ENCODE measurements around the gene CHI3L1. TPM values are rescaled to one million over a fixed set of nuclear protein-coding genes. Genes with fewer than 3 reads are reported as not detected.

CHI3L1 gene
- total and polyA plus RNA-seq, 10 donors = 2.7 to 41.2 (median 15.5) TPM

- H3K27me3 ChIP-seq (replicated peaks in 1 of 7) = peaks cover 0 to 72% (median 3%) of the 10 kb centered on the region in 7 donors
- intact Hi-C loops (cut with DNase I; ENCODE audit: low total_unique reads) = no loop called here
- H3K4me3 ChIP-seq = no peak overlapping the region
- peaks cover 0 to 17% (median 8%) of the 10 kb centered on the region in 6 donors for H3K4me1 ChIP-seq
- DNase-seq = no peak
- H3K9me3 ChIP-seq = no peaks in the 10 kb centered on the region
- no peaks in the 10 kb centered on the region for H3K36me3 ChIP-seq
- 76 to 96% (median 84%) methylated on average over 1 of the region's 1 CpG for WGBS, 5 donors
- no peak overlapping the region for H3K27ac ChIP-seq
- TF ChIP-seq CTCF (IDR thresholded peaks at IDR 0.05 in 8 of 11, conservative IDR thresholded peaks at IDR 0.05 in 3 of 11) = no peak
- no peak for TF ChIP-seq POLR2A (IDR thresholded peaks at IDR 0.05)
- TF ChIP-seq POLR2AphosphoS5 (IDR thresholded peaks at IDR 0.05) = no peak
Measured at GRCh38 chr1:203136409-203137042, 50.0 kb downstream of the CHI3L1 start.

GRCh38 chr1:203135636-203136305 is 50.7 kb downstream of the CHI3L1 start:
- no peak for DNase-seq
- no peak overlapping the region for H3K27ac ChIP-seq
- peaks cover 0 to 18% (median 9%) of the 10 kb centered on the region in 6 donors for H3K4me1 ChIP-seq
- H3K4me3 ChIP-seq = no peak overlapping the region
- 14 to 25% (median 18%) methylated on average over 8 of the region's 8 CpGs for WGBS, 5 donors
- peaks cover 0 to 73% (median 4%) of the 10 kb centered on the region in 7 donors for H3K27me3 ChIP-seq (replicated peaks in 1 of 7)
- no peaks in the 10 kb centered on the region for H3K9me3 ChIP-seq
- intact Hi-C loops (cut with DNase I; ENCODE audit: low total_unique reads) = no loop called here
- no peaks in the 10 kb centered on the region for H3K36me3 ChIP-seq
- no peak for TF ChIP-seq POLR2AphosphoS5 (IDR thresholded peaks at IDR 0.05)

DNA sequence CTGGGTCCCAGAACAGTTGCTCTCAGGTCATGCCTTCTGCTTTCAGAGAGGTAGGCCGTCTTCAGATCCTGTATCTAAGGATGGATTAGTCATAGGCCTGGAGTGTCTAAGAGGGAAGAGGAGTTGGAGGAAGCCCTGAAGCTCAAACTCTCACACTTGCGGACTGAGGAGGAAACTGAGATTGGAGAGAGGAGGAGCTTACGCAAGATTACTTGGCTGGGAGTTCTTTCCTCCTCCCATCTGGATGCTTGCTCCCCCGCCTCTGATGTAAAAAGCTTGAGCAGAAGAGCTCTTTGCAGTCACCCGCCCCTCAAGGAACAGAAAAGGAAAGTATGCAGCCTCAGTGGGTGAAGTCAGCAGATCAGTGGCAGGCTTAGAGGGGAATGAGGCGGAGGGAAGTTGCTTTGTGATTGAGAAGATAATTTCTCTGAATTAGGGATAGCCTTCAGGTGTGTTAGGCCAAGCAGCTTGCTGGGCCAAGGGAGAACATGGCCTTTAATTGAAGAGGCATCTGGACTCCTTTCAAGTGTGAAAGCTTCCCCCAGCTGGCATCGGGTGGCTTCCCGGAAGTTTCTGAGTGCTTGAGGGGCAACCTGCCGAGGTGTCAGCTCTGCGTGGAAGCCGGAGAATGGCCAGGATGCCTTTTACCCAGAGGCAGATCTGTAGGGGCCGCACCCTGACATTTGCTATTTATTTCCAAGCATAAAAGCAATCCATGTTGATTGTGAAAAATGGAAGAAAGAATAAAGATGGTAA is 52.4 kb downstream of the CHI3L1 start:
- no peak overlapping the region for H3K4me3 ChIP-seq
- intact Hi-C loops (cut with DNase I; ENCODE audit: low total_unique reads) = no loop called here
- peaks cover 3 to 34% (median 16%) of the 10 kb centered on the region in 6 donors for H3K4me1 ChIP-seq
- H3K9me3 ChIP-seq = no peaks in the 10 kb centered on the region
- H3K36me3 ChIP-seq = no peaks in the 10 kb centered on the region
- DNase-seq = no peak
- 60 to 68% (median 62%) methylated on average over 12 of the region's 12 CpGs for WGBS, 5 donors
- peak overlapping the region in 7 of 8 donors; percentile 29 to 67 (median 62) for H3K27ac ChIP-seq
- TF ChIP-seq POLR2A (IDR thresholded peaks at IDR 0.05) (no peak), CTCF (IDR thresholded peaks at IDR 0.05 in 8 of 11, conservative IDR thresholded peaks at IDR 0.05 in 3 of 11) (no peak), POLR2AphosphoS5 (IDR thresholded peaks at IDR 0.05) (peak in 1 of 3 donors; percentile 38)
- peaks cover 0 to 75% (median 4%) of the 10 kb centered on the region in 7 donors for H3K27me3 ChIP-seq (replicated peaks in 1 of 7)

DNA sequence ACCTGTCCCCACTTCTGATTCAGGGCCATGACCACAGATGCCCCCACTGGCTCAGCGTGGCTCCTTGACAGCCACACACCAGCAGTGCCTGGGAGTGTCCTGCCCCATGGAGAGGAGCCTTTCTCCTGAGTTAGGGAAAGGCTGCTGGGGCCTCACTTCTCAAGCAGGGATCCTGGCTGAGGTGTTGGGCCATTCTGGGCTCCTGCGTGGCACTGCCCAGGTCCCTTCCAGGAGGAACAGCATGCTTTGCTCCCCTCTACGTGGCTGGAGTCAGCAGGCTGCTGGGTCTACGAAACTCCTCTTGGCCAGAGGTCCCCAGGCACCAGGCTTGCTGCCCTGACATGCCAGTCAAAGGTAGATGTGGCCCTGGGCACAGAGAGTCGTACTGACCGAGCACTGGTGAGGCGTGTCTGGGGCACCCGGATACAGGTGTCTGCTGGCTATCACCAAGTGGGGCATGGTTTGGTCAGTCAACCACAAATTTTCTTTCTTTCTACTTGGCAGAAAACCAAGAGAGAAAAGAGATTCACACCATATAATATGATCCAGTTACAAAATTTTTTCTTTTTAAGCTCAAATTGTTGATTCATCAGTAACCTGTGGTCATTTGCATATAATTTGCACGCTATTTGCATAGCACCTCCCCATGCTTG is 54.8 kb downstream of the CHI3L1 start:
- no peaks in the 10 kb centered on the region for H3K36me3 ChIP-seq
- no peaks in the 10 kb centered on the region for H3K9me3 ChIP-seq
- peaks cover 13 to 59% (median 38%) of the 10 kb centered on the region in 6 donors for H3K4me1 ChIP-seq
- peak overlapping the region in 1 of 8 donors; percentile 18 for H3K27ac ChIP-seq
- intact Hi-C loops (cut with DNase I; ENCODE audit: low total_unique reads) = no loop called here
- H3K27me3 ChIP-seq (replicated peaks in 1 of 7) = peaks cover 0 to 79% (median 17%) of the 10 kb centered on the region in 7 donors
- no peak for DNase-seq
- TF ChIP-seq POLR2AphosphoS5 (IDR thresholded peaks at IDR 0.05) = no peak
- no peak for TF ChIP-seq CTCF (IDR thresholded peaks at IDR 0.05 in 8 of 11, conservative IDR thresholded peaks at IDR 0.05 in 3 of 11)
- no peak for TF ChIP-seq POLR2A (IDR thresholded peaks at IDR 0.05)
- no peak overlapping the region for H3K4me3 ChIP-seq
- 78 to 88% (median 84%) methylated on average over 8 to 9 of the region's 9 CpGs for WGBS, 5 donors
